HEK293 (cell line): Measurements from ENCODE around the gene DMD.

ENCODE experiments used
- CTCF ChIA-PET: fragments of 350-600 bp; formaldehyde crosslinking; extraction: SDS; loops from one replicate; lab custom pipeline; 2021; ENCODE audit warnings: antibody characterized with exemption; lab: Yijun Ruan, JAX
- POLR2A ChIA-PET: fragments of 300-600 bp; formaldehyde crosslinking; extraction: SDS; loops from one replicate; lab custom pipeline; 2020; ENCODE audit warnings: antibody characterized with exemption, inconsistent platforms; lab: Yijun Ruan, JAX
- H3K27ac ChIP-seq: fragments of 200-500 bp; sonication (Bioruptor generic); 2 replicates; pipeline ENCODE4 v1.5.1; 2014; ENCODE audit warnings: low read depth, low read length, control low read depth, inconsistent platforms; ENCODE audit errors: extremely low read depth
- H3K36me3 ChIP-seq, 2 experiments: fragments of 200-500 bp in 1 of 2; sonication (Bioruptor generic) in 1 of 2; 1 replicate in 1 of 2; 2 replicates in 1 of 2; pipeline ENCODE4 v1.5.1; 2014 to 2017; ENCODE audit warnings: inconsistent platforms in 2 of 2, low read length in 2 of 2; ENCODE audit not compliant: control insufficient read depth in 2 of 2, insufficient read depth in 1 of 2
- H3K4me1 ChIP-seq: fragments of 200-500 bp; sonication (Bioruptor generic); 2 replicates; pipeline ENCODE4 v1.5.1; 2014; ENCODE audit warnings: mild to moderate bottlenecking, low read length, inconsistent platforms; ENCODE audit not compliant: control insufficient read depth, insufficient read depth
- H3K4me3 ChIP-seq: 2 replicates; pipeline ENCODE4 v1.5.1; 2011; ENCODE audit warnings: low read depth, mild to moderate bottlenecking, control low read depth, low read length, moderate library complexity
- H3K9me3 ChIP-seq: fragments of 200-500 bp; sonication (Bioruptor generic); 2 replicates; pipeline ENCODE4 v1.5.1; 2014; ENCODE audit warnings: low read depth, low read length, inconsistent platforms; ENCODE audit not compliant: control insufficient read depth, insufficient read depth
- BCL6B ChIP-seq: fragments of 450-650 bp; formaldehyde crosslinking; IDR thresholded peaks from 2 replicates; pipeline ENCODE4 v1.5.1; 2017; ENCODE audit warnings: missing biosample characterization, missing genetic modification characterization
- GFI1B ChIP-seq: fragments of 450-650 bp; formaldehyde crosslinking; IDR thresholded peaks from 2 replicates; pipeline ENCODE4 v1.5.1; 2016; ENCODE audit warnings: missing biosample characterization, missing genetic modification characterization
- KLF7 ChIP-seq: fragments of 450-650 bp; formaldehyde crosslinking; IDR thresholded peaks from 2 replicates; pipeline ENCODE4 v1.5.1; 2016; ENCODE audit warnings: missing biosample characterization, missing genetic modification characterization, borderline replicate concordance
- MEIS1 ChIP-seq: sonication (generic); formaldehyde crosslinking; IDR thresholded peaks from 2 replicates; pipeline ENCODE4 v1.8.1; 2022; ENCODE audit warnings: missing genetic modification reagents, mild to moderate bottlenecking, borderline replicate concordance
- YY2 ChIP-seq: fragments of 450-650 bp; formaldehyde crosslinking; IDR thresholded peaks from 2 replicates; pipeline ENCODE4 v1.5.1; 2016; ENCODE audit warnings: missing biosample characterization, missing genetic modification characterization
- ZBTB44 ChIP-seq: fragments of 450-650 bp; IDR thresholded peaks from 2 replicates; pipeline ENCODE4 v1.5.1; 2018; ENCODE audit warnings: missing biosample characterization, mild to moderate bottlenecking, missing genetic modification characterization
- ZFP3 ChIP-seq: fragments of 450-650 bp; formaldehyde crosslinking; IDR thresholded peaks from 2 replicates; pipeline ENCODE4 v1.5.1; 2016; ENCODE audit warnings: low read depth, missing biosample characterization, missing genetic modification characterization
- ZNF146 ChIP-seq: fragments of 450-650 bp; formaldehyde crosslinking; IDR thresholded peaks from 2 replicates; pipeline ENCODE4 v1.5.1; 2016; ENCODE audit warnings: missing biosample characterization, missing genetic modification characterization
- ZNF302 ChIP-seq: fragments of 450-650 bp; formaldehyde crosslinking; IDR thresholded peaks from 2 replicates; pipeline ENCODE4 v1.5.1; 2016; ENCODE audit warnings: missing biosample characterization, missing genetic modification characterization, low read depth
- ZNF510 ChIP-seq: fragments of 450-650 bp; formaldehyde crosslinking; IDR thresholded peaks from 2 replicates; pipeline ENCODE4 v1.5.1; 2018; ENCODE audit warnings: mild to moderate bottlenecking, missing genetic modification characterization, missing biosample characterization; ENCODE audit not compliant: insufficient replicate concordance
- ZNF549 ChIP-seq: fragments of 450-650 bp; IDR thresholded peaks from 2 replicates; pipeline ENCODE4 v1.5.1; 2018; ENCODE audit warnings: missing biosample characterization, missing genetic modification characterization, mild to moderate bottlenecking, inconsistent platforms, moderate library complexity
- ZNF610 ChIP-seq: fragments of 450-650 bp; formaldehyde crosslinking; IDR thresholded peaks from 2 replicates; pipeline ENCODE4 v1.5.1; 2016; ENCODE audit warnings: missing biosample characterization, missing genetic modification characterization, borderline replicate concordance
- ZNF670 ChIP-seq: fragments of 450-650 bp; formaldehyde crosslinking; IDR thresholded peaks from 2 replicates; pipeline ENCODE4 v1.5.1; 2016; ENCODE audit warnings: missing biosample characterization, missing genetic modification characterization, low read depth
- ZSCAN23 ChIP-seq: fragments of 450-650 bp; formaldehyde crosslinking; IDR thresholded peaks from 2 replicates; pipeline ENCODE4 v1.5.1; 2016; ENCODE audit warnings: missing biosample characterization, missing genetic modification characterization
- TF ChIP-seq, protein P1 (sequence below): fragments of 450-650 bp; formaldehyde crosslinking; IDR thresholded peaks from 2 replicates; pipeline ENCODE4 v1.5.1; 2016; ENCODE audit warnings: missing biosample characterization, missing genetic modification characterization
- TF ChIP-seq, protein P2 (sequence below): fragments of 450-650 bp; formaldehyde crosslinking; IDR thresholded peaks from 2 replicates; pipeline ENCODE4 v1.5.1; 2016; ENCODE audit warnings: missing biosample characterization, missing genetic modification characterization

Gene DMD

DNA sequence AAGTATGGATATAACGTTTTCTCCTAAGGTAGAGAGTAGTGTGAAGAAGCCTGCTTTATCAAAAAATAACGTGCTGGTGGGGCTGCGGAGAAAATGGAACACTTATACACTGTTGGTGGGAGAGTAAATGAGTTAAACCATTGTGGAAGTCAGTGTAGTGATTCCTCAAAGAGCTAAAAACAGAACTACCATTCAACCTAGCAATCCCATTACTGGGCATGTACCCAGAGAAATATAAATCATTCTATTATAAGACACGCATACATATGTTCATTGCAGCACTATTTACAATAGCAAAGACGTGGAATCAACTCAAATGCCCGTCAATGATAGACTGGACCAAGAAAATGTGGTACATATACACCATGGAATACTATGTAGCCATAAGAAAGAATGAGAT is 196.4 kb downstream of the DMD start (continued):
- TF ChIP-seq BCL6B (no peak), GFI1B (tag by site-specific recombination) (no peak), ZFP3 (tag by site-specific recombination) (no peak)
- TF ChIP-seq, all 188 proteins: peak for 0

- H3K9me3 ChIP-seq, result no peaks in the 10 kb centered on the region
- no peak for TF ChIP-seq ZNF610 (tag by site-specific recombination)
- no peak for TF ChIP-seq MEIS1
- TF ChIP-seq, all 188 proteins: peak for 0
- ChIA-PET POLR2A (no interaction called here), CTCF (no interaction called here)
- no peaks in the 10 kb centered on the region for H3K36me3 ChIP-seq
- no peak overlapping the region for H3K4me3 ChIP-seq
- H3K27ac ChIP-seq, result no peak overlapping the region
- H3K4me1 ChIP-seq, result no peaks in the 10 kb centered on the region
These were observed 197.3 kb downstream of the DMD start for GRCh38 chrX:33014086-33014485.

DNA sequence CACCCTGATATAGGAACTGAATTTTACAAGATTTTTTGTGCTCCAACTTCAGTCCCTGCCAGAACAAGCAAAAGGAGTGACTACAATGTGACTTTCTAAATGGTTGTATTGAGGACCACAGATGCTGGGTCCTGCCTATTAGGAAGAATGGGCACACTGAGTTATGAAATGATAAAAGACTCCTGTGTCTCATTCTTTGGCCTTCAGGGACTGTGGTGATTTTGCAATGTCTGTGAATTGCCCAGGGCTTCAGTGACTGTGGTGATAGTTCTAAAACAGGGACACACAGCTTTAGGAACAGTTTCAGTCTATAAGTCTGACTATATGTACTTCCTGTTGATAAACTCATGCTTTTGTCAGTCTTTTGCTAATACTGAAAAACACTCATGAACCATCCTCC is 210.2 kb downstream of the DMD start:
- TF ChIP-seq KLF7 (tag by site-specific recombination), result no peak
- no peak for TF ChIP-seq ZNF549 (tag by site-specific recombination)
- TF ChIP-seq ZNF510, result no peak
- no peak for TF ChIP-seq ZFP3 (tag by site-specific recombination)
- no peak for TF ChIP-seq YY2
- no peak for TF ChIP-seq ZSCAN23
- no peak for TF ChIP-seq ZNF146 (tag by site-specific recombination)
- no peak for TF ChIP-seq ZNF670 (tag by site-specific recombination)
- no peak for TF ChIP-seq ZNF302
- TF ChIP-seq, protein P1, sequence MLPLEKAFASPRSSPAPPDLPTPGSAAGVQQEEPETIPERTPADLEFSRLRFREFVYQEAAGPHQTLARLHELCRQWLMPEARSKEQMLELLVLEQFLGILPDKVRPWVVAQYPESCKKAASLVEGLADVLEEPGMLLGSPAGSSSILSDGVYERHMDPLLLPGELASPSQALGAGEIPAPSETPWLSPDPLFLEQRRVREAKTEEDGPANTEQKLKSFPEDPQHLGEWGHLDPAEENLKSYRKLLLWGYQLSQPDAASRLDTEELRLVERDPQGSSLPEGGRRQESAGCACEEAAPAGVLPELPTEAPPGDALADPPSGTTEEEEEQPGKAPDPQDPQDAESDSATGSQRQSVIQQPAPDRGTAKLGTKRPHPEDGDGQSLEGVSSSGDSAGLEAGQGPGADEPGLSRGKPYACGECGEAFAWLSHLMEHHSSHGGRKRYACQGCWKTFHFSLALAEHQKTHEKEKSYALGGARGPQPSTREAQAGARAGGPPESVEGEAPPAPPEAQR (tag by site-specific recombination), result no peak
- TF ChIP-seq, protein P2, sequence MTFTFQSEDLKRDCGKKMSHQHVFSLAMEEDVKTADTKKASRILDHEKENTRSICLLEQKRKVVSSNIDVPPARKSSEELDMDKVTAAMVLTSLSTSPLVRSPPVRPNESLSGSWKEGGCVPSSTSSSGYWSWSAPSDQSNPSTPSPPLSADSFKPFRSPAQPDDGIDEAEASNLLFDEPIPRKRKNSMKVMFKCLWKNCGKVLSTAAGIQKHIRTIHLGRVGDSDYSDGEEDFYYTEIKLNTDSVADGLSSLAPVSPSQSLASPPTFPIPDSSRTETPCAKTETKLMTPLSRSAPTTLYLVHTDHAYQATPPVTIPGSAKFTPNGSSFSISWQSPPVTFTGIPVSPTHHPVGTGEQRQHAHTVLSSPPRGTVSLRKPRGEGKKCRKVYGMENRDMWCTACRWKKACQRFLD, result no peak
- TF ChIP-seq, all 188 proteins: peak for 0
- Histone ChIP-seq H3K36me3 (no peaks in the 10 kb centered on the region), H3K4me3 (no peak overlapping the region), H3K9me3 (no peaks in the 10 kb centered on the region), H3K4me1 (no peaks in the 10 kb centered on the region), H3K27ac (no peak overlapping the region)
- POLR2A ChIA-PET, result no interaction called here
- CTCF ChIA-PET, result no interaction called here

DNA sequence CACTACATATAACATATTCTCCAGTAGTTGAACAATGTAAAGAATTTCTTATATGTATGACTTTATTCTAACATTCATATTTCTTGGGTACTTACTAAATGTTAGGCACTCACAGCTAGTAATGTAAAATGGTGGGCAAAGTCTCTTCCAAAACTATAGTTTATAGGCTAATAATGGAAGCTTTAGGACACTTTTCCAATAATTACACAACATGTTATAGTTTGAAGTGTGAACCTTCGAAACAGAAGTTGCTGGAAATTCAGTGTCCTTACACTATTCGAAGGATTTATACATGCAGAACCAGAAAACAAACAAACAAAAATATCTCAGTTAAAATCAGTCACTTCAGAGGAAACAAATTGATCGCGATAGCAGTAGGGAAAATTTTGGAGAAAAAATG is 212.6 kb downstream of the DMD start:
- no peak for TF ChIP-seq ZBTB44 (tag by site-specific recombination)
- POLR2A ChIA-PET, result no interaction called here
- Histone ChIP-seq H3K36me3 (no peaks in the 10 kb centered on the region), H3K4me3 (no peak overlapping the region), H3K27ac (no peak overlapping the region), H3K9me3 (no peaks in the 10 kb centered on the region), H3K4me1 (no peaks in the 10 kb centered on the region)
- CTCF ChIA-PET, result no interaction called here
